SK-N-MC (cell line): Measurements from ENCODE around the gene PBX3.
"Not testable (repeated sequence)": the region's sequence is repeated elsewhere in the genome, so short reads cannot be mapped to it uniquely, and the experiment has no call there.

Experiments
- EZH2 ChIP-seq: fragments of 200-600 bp; sonication (generic); IDR thresholded peaks from one replicate; pipeline ENCODE4 v1.6.1; 2017; ENCODE audit warnings: antibody characterized with exemption
- FOXP2 ChIP-seq: optimal IDR thresholded peaks from 2 replicates; pipeline ENCODE3; 2011; ENCODE audit warnings: mild to moderate bottlenecking, moderate library complexity; ENCODE audit not compliant: insufficient read depth; ENCODE audit errors: extremely low read length, control extremely low read depth
- POLR2AphosphoS5 ChIP-seq: IDR thresholded peaks from 2 replicates; pipeline ENCODE4 v1.6.1; 2012; ENCODE audit warnings: mild to moderate bottlenecking, low read depth, low read length, borderline replicate concordance

- not testable (repeated sequence) for TF ChIP-seq POLR2AphosphoS5, EZH2, FOXP2
Observed at GRCh38 chr9:125776789-125777188, 29.6 kb downstream of the PBX3 start.
